Muscle of arm (tissue), 12 donors: ENCODE measurements around the gene TMCC1. TPM values are rescaled to one million over a fixed set of nuclear protein-coding genes. Genes with fewer than 3 reads are reported as not detected.

Experiments
- DNase-seq: peaks from one replicate; pipeline ENCODE4 v3.0.0-alpha.2; 2013
- polyA plus RNA-seq, 12 donors: library from polyadenylated mRNA; unstranded; fragments of 120-200 nt; gene quantifications; one replicate each; pipeline ENCODE4 v1.2.1, GENCODE V29; 2013; ENCODE audit not compliant: insufficient read length in 12 of 12

The TMCC1 gene
- polyA plus RNA-seq, 12 donors, result 23.3 to 51.6 (median 36.9) TPM; not detected in 1

DNA sequence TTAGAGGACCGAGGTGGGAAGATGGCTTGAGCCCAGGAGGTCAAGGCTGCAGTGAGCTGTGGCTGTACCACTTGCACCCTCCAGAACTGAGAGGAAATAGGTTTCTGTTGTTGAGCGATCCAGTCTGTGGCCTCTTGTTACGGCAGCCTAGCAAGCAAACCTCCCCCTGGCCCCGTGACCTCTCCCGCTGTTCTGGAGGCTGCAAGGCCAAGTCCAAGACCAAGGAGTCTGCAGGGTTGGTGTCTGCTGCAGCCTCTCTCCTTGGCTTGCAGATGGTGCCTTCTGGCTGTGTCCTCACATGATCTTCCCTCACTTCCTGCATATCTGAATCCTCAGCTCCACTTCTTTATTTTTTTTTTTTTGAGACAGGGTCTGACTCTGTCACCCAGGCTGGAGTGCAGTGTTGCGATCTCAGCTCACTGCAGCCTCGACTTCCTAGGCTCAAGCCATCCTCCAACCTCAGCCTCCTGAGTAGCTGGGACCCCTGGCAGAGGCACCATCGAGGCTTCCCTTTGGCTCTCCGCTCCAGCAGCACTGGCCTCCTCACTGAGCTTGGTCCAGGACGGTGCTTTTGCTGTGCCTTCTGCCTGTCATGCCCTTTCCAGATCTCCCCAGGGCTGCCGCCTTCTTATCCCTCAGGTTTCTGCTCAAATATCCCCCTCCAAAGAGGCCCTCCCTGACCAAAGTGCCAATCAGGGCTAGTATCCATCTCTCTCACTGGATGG lies 269.0 kb downstream of the TMCC1 start:
- no peak for DNase-seq

DNA sequence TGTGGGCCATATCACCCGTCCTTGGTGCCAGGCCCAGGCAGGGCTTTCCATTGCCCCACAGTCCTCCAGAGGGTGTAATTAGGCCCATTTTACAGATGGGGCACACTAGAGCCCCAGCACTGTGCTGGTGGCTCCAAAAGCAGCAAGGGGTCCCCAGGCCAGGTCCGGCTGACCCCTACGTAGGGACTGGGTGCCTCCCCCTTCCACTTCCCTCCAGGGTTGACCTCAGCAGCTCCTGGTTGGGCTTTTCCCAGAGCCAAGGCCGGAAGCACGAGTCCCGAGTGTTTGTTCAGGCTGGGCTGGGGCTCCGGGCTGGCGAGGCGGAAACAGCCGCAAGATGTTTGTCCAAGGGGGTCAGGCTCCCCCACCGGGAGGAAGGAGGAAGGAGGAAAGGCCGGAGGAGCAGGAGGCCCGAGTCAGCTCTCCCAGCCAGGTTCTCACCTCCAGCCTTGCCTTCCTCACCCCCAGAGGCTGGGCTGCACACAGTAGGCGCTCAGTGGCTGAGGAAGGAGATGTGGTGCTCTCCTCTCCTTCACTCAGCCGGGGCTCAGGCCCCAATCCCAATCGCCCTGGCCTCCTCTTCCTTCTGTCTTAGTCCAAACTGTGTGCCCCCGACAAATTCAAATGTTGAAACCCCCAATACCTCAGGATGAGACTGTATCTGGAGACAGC lies 269.9 kb downstream of the TMCC1 start:
- no peak for DNase-seq

DNA sequence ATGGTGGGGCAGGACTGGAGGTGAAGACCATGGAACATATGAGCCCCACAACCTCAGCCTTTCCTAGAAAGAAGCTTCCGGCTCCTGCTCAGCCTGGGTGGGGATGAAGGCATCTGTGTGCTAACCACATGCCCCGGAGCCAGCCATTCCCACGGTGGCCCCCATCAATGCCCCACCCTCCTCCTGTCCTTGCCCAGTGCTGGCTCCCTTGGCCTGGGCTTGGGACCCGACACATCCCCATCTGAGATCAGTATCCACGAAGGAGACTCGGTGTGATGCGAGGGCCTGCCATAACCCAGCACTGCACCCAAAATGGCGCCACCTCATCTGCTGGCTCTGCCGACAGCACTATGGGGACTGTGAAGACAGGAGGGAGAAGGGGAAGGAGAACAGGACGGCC lies 270.6 kb downstream of the TMCC1 start:
- DNase-seq, result no peak

DNA sequence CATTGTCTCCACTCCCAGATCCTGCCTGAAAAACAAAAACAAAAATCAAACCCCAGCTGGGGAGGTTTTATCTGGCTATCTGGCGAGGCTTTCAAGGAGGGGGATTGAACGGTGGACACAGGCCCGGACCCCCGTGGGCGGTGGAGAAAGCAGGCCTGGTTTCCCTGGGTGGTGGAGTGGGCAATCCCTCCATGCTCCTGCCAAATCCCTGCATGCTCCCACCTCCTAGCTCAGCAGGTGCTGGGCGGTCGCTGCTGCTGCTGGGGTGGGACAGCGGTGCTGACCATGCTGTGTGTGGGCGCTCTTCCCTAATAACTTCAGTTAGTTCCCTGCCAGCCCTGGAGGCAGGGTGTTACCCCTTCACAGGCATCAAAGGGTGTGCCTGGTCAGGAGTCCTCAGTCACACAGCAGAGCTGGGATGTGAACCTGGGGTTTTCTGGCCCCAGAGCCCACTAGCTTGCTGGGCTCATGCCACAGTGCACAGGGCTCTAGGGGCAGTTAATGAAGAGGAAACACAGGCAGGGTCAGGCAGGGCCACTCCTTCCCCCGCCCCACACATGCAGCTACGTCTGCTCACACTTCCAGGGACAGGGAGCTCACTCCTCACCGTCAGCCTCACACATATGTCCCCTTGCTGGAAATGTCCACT lies 271.2 kb downstream of the TMCC1 start:
- DNase-seq, result no peak

DNA sequence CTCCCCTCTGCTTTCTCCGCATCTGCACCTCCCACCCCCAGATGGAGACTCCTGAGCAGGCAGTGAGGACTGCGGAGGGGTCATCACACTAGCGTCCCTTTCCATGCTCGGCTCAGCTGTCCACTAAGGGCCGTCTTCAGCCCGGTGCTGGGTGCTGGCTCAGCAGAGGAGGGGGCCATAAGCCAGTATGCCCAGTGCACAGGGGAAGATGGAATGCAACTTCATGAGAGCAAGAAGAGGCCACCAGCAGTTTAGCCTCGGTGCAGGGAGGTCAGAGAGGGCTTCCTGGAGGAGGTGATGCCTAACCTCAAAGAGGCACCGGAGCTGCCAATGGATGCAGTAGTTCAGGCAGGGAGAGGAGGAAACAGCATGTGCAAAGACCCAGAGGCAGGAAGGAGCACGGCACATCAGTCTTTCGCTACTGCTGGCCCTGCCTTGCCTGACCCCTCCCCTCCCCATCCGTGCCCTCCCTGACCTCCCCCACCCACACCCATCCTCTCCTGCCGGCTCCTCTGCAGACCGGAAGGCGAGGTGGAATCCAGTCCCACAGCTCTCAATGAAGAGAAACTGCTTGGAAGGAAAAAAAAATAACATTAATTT lies 271.8 kb downstream of the TMCC1 start:
- no peak for DNase-seq

DNA sequence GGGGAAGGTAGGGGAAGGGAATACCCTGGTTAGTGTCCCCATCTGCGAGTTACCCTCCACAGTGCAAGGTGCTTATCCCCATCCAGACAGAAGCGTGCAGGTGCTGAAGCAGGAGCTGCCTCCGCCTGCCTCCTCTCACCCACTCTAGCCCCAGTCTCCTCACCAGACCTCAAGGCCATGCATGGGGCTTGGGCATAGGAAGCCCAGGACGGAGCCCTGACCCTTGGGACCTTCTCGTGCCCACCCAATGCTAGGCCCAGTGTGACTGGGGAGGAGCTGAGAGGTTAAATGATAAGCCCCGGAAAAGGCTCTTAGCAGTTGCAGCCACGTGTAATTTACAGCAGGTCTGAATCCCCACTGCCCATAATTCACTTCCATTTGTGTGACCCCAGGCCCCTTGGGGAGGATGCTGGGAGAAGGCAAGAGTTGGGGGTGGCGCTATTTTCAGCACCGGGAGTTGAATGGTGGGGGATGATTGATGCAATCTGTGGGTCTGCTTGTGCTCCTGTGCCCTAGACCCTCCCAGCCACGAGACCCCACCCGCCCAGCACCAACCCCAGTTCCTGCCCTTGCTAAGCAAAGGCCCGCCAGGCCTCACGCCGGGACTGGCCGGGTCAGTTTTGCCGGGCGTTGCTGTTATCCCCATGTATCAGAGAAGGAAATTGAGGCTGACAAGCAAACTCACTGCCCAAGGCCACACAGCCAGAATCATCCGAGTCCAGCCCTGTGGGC lies 272.5 kb downstream of the TMCC1 start:
- DNase-seq, result no peak

DNA sequence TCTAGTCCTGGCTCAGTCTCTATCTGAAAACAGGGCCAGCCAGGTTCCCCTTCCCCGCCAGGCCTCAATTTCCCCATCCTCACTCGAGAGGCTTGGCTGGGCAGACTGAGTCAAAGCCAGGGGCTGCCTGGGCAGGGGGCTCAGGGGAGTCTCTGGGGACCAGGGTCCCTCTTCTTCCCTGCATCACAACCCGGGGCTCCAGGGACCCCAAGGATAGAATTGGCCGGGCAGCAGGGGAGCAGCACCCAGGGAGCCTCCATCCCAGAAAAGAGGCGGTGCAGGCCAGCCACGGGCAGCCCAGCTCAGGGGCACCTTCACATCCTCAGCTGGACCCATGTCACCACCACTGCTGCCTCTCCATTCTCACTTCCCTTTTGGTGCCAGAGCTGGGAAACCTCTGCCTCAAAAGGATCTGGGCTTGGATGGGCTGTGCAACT lies 273.8 kb downstream of the TMCC1 start:
- no peak for DNase-seq

DNA sequence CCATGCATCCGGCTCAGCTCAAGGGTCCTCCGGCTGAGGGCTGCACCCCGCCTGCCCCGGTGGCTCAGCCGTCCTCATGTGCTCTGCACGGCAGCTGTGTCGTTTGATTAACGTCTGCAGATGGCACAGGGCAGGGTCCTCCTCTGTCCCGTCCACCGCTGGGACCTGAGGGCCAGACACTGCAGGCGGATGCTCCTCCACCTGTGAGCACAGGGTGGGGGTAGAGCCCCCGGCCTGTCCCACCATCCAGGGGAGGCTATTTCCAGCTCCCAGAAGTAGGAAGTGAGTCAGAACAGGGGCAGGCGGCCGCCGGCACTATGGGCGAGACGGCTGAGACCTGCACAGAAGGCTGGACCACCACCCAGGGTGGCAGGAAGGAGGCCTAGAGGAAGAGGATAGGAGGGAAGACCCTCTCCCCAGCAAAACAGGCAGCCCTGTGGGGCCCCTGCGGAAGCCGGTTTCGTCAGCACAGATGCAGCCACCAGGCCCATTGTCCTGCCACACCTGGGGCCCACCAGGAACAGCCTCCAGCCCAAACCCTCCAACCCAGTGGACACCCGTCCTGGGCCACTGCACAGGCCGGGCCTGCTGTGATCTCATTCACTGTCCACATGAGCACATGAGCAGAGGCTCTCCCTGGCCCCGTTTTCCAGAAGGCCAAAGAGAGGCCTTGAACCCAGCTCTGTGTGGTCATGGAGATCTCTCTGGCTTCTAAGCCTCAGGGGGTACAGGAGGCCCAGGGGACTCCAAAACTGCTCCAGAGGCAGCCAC lies 274.4 kb downstream of the TMCC1 start:
- no peak for DNase-seq

DNA sequence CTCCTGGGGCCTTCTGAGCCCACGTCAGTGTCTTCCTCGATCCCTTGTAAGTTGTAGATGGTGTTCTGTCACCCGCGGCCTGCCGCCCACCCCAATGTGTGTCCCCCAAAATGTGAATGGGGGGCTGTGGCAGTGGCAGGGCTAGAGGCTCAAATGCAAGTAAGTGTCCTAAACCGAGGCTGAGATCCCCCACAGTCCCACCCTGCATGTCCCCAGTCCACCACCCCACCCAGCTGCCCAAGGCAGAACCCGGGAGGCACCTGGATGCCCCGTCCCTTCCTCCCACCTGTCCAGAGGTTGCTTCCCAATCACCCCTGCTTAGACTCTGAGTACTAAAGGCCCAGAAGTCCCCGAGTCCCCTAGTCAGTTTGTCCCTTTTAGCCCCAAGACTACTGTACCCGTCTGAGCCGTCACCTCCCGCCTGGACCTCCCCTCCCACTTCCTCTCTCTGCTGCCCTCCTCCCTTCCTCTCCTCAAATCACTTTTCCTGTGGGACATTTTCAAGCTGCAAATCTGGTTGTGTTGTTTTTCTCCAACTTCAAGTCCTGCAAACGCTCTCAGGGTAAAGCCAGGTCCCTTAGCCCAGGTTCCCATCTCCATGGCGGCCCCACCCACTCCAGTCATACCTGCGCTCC lies 275.2 kb downstream of the TMCC1 start:
- DNase-seq, result no peak

DNA sequence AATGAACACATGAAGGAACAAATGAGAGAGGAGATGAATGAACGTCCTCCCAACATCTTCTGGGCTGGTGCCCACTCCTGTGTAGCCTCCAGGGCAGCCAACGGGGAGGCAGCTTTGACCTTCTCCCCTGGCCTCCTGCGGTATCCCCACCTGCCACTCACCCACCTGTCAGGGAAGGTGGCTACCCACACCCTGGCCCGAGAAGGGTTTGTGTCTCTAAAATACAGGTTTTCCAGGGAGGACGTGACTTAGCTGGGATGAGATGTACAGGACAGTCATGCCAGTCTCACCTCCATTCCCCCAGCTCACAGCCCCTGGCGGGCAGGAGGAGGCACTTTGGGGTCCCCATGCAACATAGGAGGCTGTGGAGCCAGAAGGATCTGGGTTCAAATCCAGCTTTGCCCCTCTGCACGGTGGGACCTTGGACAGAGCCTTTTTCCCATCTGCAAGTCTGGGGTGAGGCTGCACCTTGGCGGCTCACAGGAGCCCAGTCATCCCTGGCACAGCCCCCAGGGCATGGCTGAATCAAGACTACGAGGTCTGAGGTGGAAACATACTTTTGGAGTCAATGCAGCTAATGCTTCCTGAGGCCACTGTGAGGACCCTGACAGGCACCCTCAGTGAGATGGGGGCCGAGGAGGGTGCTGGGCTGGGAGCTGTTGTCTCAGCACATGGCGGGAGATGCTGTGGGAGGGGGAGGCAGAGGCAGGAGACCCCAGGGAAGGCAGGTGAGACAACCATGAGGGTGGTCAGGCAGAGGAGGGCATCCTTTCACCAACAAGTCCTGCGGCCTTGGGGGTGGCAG lies 275.9 kb downstream of the TMCC1 start:
- no peak for DNase-seq

DNA sequence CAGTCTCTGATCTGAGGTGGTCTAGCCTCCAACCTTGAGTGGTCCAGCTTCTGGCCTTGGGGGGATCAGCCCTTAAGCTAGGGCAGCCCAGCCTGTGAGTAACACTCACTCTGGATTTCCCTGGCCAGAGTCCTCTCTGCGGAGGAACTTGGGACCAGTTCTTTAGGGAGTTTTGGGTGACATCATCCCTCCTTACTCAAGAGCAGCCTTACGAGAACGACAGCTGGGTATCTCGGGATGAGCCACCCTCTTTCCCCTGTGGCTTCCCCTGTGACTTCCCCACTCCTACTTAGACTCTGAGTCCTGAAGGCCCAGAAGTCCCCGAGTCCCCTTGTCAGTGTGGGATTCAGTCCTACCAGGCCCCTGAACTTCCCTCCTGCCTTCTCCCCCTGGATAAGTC lies 276.8 kb downstream of the TMCC1 start:
- DNase-seq, result no peak

DNA sequence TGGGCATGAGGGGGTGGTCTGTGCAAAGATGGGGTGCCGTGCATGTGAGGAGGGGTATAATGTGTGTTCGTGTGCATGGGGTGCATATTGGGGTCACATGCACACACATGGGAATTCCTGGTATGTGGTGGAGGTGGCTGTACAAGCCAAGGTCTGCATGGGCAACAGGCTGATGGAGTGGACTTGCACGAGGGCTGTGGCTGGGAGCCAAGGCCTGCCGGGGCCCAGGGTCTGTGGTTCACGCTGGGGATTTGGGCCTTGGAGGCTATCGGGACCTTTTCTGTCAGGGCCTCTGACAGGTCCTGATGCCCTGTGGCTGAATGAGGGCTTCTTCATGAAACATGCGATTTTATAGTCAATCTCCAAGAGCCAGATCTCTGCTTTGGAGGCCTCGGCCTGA lies 277.2 kb downstream of the TMCC1 start:
- no peak for DNase-seq

DNA sequence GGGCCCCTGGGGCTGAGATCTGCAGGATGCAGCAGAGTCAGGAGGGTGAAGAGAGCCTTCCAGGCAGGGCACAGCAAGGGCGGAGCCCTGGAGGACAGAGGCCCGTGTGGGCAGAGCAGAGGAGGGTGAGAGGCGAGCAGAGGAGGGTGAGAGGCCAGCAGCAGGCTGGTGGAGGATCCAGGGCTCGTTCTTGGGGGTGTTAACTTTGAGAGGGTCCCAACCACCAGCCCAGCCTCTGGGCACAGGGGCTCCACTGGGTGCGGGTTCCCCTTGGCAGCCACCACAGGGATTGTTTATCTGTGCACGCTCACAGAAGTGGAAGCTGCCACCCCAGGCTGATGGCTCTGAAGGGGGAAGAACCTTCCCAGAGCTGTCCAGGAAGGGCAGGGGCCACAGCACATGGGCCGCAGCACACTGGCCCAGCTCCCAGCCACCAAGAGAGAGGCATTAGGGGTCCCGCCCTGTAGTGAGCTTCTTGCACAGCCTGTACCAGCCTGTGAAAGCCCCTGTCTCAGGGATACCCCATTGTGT lies 277.7 kb downstream of the TMCC1 start:
- DNase-seq, result no peak

DNA sequence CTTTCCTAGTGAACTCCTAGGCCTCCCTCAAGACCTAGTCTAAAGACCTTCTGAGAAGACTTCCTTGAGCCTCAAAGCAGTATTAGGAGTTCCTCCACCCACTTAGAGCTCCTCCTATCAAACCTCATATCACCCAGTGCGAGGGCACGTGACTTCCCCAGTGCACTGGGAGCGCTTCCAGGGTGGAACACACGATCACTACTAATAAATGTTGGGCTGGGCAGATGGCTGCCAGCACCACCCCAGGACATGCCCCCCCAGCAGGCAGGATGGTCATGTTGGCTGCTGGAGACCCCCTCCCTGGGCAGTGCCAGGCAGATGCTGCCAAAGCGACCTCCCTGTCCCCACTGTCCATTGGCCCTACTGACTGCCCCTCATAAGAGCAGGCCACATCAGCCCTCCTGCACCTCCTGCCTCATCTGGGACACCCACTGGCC lies 278.6 kb downstream of the TMCC1 start:
- no peak for DNase-seq

DNA sequence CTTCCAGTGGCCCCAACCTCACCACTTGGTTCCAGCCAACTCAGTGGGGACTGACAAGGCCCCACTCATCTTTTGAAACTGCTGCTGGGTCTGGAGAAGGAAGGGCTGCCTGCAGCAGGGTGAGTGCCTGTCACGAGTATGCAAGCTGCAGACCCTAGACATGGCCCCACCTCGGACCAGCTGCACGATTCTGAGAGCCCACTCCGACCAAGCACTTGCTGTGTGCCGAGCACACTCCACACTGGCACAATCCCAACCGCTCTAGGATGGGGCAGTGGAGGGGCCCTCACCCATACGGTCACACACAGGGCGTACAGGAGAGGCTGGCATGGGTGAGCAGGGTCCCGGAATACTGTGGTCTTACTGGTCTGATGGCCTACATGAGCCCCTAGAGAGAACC lies 279.1 kb downstream of the TMCC1 start:
- DNase-seq, result no peak

DNA sequence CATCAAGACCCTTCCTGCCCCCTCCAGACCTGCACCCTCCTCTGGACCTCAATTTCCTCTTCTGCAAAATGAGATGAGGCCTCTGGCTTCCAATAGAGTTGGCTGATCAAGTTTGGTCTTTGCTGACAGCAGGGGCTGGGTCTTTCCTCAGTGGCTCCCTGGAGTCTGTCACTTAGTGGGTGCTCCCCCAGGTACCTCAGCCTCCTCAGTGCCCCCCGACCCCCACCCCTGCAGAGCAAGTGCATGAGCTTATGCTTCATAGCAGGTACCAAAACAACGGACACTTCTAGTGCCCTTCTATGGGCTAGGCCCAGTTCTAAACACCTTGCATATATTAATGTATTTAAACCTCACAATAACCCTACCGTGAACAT lies 280.2 kb downstream of the TMCC1 start:
- no peak for DNase-seq

DNA sequence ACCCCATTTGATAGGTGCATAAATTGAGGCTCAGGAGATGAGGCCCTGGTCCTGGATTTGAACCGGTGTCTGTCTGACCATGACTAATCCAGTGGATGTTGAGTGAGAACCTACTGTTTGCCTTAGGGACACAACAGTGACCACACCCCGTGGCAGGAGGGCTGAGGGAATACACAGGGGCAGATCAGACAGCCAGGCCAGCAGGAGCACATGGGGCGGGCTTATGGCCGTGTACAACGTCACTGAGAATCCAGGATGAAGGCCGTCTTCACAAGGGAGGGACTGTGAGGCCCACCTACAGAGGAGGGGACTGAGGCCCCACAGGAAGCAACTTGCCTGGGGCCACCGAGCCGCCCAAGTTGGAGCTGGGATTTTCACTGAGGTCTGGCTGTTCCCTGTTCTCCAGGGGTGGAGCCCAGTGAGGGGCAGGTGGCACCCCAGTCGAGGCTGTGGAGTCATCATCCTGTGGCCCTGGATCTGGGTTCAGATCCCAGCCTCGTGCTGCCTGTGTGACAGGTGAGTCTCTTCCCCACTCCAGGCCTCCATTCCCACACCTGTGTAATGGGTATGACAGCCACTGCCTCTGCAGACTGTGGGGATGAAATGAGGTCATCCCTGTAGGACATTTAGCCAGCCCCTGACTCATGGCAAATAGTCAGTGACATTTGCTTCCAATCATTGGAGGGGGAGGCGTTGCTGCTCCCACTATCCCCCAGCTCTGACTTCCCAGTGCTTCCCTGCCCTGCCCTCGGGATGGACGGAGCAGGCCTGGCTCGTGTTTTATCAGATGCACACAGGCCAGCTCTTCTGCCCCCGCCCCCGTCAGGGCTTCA lies 280.8 kb downstream of the TMCC1 start:
- no peak for DNase-seq

DNA sequence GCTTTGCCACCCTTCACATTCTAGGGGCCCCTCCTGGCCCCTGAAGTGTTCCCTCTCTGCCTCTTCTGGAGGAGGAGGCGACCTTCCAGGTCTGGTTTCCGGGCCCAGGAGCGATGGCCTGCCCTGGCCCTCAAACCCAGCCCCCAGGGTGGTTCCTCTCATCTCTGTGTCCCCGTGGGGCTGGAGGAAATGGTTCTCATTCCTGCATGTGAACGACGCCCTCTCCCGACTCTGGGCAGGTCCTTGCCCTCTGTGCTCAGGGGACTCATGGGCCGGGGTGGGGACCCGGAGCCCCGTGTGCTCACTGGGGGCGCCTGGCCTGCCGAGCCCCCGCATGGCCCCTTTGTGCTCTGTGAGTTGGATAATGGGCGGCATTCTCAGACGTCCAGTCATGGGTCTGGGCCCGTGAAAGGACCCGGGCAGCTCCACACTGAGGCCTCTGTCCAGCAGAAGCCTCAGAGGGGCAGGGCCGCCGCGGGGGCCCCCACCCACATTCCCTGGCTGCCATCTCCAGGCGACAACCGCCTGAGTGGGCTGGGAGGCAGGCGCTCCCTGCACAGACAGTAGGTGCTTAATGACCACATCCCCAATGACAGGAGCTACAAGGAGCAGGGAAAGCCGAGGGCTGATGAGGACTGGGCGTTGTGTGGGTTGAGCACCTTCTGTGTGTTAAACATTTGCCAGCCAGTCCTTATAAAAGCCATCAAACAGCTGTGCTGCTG lies 281.5 kb downstream of the TMCC1 start:
- no peak for DNase-seq
